DMS53 (cell line): Measurements from ENCODE around the gene ANXA2.
"Not testable (repeated sequence)": the region's sequence is repeated elsewhere in the genome, so short reads cannot be mapped to it uniquely, and the experiment has no call there.

Experiments used
- DNase-seq: peaks from one replicate; lab custom pipeline; 2025; lab: John Stamatoyannopoulos, UW

Gene ANXA2

DNA sequence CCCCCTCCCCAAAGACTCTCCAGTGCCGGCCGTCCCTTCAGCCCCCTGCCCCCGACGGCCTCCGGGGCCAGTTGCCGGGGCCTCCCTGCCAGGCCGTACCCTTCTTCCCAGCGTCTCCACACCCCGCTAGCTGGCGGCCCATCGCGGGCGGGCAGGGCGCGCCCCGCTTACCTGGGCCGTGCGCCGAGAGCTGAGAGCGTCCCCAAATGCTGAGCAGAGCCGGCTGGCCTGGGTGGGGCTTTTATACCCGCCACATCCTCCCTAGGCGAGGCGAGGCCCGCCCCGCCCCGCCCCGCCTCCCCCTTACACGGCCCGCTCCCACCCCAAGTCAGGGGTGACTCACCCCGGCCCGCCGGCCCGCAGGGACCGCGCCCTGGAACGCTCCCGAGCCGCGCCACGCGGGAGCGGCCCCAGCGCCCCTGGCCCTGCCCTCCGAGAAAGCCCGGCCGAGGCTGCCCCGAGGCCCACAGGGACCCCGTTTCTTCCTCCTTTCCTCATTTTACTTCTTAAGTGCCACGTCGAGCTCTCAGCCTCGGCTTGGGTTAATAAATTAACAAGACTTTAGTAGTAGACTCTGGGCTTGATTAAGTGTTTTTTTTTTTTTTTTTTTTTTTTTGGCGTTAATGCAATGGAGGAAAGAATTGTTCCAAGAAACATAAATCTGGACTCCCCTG lies at the start of gene ANXA2:
Gene ANXA2, minus strand, starts transcription at position 215 of the 674 bp plus-strand sequence. CDS start 11,911 bp downstream, outside the sequence.
- DNase-seq: peak; percentile 80

DNA sequence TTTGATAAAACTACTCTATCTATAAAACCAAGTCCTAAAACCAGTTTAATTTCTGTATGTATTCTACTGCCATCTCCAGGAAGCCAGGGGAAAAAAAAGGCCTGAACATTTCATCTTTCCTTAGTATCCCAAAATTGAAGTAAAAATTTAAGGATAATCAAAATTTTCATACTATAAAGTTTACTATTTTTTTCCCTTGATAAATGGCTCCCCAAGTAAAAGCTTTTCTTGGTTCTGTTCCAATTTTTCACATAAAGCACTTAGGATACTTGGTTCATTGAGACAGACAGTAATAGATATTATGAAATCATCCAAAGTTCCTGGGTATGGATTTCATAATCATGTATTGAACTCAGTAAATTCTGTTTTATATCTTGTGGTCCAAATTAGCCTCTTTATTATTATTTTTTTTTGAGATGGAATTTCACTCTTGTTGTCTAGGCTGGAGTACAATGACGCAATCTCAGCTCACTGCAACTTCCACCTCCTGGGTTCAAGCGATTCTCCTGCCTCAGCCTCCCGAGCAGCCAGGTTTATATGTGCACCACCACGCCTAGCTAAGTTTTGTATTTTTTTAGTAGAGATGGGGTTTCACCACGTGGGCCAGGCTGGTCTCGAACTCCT lies 46.6 kb upstream of the ANXA2 start:
- peak; percentile 24 for DNase-seq

DNA sequence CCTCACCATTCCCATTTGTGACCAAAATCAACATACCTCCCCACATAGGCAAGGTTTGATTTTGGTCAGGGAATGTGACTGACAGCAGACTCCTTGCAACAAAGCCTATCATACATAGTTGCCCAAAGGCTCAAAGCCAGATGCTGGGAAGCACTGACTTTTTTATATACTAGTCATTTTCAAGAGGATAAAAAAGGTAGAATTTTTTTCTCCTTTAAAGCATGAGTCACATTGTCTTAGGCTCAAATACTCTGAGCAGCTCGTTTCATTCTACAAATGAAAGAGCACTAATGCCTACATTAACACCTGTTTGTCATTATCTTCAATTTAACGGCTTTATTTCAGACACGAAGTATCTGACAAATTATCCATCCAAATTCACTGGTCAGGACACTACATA lies 45.0 kb upstream of the ANXA2 start:
- no peak for DNase-seq

DNA sequence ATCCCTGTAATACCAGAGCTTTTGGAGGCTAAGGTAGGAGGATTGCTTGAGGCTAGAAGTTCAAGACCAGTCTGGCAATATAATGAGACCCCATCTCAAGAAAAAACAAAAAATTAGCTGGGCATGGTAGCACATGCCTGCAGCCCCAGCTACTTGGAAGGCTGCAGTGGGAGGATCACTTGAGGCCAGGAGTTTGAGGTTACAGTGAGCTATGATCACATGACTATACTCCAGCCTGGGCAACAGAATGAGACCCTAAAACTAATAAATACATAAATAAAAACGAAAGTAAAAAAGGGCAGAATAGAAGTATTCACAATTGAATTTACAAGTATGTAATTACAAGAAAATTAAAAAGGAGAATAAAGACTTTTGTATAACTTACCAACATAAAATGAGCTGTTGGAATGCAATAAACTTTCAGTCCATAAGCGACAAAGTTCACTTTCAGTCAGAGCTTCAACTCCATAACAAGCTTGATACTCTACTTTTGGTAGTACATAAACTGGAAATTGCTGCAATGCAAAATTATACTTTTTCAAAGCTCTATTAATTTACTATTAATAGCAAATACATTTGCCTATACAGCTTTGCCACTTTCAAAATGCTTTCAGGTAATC lies 44.4 kb upstream of the ANXA2 start:
- no peak for DNase-seq

DNA sequence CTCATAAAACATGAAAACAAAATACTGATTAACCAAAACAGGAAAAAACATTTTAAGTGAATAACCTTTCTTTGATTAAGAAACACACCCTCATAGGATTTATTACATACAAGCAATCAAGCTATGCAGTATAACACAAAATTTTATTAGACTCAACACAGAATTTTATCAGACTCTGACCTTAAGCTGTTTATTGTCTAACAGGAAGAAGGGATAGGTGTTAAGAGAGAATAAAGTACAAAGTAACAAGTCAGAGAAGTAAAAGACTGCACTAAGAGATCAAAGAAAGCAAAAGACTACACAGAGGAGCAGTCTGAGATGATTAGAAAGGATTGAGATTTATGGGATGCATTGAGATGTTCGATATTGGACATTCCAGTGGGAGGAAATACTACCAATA lies 43.5 kb upstream of the ANXA2 start:
- no peak for DNase-seq

DNA sequence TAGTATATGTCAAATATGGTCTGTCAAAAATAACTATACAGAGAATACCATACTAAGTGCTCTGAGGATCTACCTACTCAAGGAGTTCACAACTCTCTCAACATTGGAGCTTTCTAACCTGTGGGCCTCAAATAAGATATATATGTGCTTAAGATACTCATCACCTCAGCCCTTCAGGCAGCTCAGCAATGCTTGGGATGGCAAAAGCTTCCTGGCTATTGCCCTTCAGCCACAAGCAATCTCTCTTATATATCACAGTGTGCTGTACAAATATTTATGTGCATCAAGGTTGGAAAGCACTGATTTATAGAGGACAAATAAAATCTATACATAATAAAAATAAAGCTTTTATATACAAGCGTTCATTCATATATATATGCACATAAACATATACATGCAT lies 40.9 kb upstream of the ANXA2 start:
- no peak for DNase-seq

DNA sequence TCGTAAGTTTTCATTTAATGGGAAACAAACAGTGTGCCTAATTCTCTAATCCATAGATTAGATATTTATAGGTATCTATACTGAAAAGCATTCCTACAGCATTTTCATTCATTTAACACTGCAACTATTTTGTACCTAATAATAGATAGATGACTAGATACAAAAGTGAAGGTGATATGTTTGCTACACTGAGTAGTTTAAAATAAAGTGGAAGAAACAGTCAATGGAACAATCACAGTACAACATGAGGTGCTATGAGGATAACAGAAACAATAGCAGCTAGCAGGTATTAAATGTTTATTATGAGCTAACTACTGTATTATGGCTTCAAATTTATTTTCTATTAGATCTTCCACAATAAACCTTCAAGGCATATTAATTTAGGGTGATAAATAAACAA lies 31.1 kb upstream of the ANXA2 start:
- DNase-seq: no peak

DNA sequence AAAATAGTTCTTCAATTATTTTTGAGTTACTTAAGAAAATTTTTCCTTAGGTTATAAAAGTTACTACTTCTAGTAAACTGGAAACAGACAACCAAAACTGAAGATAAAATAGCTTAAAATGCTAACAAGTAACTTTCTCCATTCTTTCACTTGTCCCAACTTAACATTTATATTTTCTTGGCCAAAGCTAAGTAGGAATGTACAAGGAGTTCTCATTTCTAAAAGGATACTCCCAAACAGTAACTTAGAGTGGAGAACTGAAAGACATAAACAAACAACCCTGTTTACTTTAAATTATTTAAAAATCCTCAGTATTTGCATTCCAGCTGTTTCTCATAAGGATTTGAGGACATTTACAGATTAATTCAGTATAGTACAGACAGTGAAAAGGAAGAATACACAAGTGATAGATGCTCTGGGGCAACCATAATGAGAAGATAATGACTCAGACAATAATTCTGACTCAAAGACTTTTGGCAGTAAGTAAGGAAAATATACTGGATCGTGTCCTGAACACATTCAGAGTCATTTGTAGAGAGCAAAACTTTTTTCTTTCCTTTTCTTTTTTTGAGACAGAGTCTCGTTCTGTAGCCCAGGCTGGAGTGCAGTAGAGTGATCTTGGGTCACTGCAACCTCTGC lies 29.2 kb upstream of the ANXA2 start:
- DNase-seq: no peak

DNA sequence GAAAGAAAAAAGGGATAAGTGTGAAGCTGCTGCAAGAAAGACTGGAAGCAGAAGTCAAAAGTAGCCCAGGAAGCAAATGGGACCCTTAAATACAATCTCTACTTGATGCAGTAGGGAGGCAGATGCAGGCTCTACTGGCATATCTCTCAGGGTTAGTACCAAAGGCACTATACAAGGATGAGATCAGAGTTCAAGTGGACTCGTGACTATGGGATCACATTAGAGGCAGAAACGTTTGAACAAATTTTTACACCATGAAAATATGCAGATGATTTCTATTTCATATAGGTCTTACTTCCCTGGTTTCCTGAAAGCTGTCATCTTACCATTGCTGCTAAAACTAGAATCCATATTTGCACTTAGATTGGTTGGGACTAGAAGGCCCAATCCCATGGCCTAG lies 27.7 kb upstream of the ANXA2 start:
- DNase-seq: no peak

DNA sequence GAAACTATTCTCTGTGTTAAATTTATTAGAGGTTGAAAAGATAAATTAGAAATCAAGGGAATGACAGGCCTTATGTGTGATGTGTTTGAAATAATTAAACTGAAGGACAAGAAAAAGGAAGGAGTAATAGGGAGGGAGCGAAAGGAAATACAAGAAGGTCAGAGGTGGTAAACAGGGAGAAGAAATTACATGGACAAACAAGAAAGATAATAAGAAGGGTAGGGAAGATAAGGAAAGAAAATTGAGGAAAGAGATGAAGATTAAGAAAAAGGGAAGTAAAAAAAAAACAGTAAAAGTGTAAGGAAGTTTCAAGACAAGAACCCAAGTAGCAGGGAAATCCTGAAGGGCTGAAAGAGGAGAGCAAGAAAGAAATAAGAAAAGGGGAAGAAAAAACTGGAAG lies 26.2 kb upstream of the ANXA2 start:
- no peak for DNase-seq

DNA sequence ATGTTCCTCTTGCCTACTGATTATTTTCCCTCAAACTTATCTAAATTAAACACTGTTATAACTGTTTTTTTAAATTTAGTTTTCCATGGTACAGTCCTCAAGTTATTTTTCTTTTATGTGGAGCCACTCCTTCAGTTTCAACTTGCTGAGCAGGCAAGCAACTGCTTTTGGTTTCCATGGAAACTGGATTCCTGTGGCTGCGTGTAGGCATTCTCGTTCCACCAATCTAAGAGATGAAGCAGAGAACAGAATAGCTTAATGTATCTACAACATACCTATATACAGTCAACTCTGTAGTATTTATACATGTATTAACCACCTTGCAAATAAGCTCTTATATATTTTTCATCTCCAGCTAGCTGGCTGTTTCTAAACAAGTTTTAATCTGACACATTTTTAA lies 25.8 kb upstream of the ANXA2 start:
- DNase-seq: peak; percentile 64

DNA sequence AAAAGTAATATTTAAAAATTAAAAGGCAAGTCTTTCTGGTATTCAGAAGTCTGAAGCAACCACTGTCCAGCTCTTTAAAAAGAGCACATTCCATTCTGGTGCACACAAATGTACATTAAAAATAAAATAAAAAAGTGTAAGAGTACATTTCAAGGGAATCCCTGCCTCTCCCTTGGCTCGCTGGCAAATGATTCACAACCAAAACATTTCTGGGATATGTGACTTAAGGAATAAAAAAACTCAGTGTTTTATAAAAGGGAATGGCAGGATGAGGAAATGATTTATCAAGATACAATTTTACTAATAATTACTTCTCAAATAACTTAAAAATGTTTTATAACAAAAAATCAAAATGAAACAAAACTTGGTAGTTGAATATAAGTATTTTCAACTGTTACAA lies 23.8 kb upstream of the ANXA2 start:
- no peak for DNase-seq

DNA sequence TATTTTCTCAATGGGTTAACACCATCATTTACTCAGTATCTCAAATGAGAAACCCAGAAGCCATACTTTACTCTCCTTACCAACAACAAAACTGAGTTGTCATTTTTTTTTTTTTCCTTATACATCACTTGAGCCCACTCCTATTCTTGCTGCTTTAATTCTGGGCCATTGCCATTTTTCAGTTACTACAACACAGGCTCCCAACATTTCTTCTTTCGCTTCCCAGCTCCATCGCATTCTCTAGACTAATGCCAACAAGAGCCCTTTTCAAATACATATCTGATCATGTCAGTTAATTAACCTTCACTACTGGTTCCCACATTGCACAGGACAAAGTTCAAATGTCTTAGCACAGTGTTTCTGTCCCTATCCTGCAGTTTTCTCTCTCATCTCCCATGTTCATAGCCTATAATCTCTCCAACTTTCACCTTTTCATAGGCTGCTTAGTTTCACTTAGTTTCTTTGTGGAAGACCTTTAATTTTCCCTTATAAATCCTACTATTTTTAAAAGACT lies 22.5 kb upstream of the ANXA2 start:
- DNase-seq: no peak

DNA sequence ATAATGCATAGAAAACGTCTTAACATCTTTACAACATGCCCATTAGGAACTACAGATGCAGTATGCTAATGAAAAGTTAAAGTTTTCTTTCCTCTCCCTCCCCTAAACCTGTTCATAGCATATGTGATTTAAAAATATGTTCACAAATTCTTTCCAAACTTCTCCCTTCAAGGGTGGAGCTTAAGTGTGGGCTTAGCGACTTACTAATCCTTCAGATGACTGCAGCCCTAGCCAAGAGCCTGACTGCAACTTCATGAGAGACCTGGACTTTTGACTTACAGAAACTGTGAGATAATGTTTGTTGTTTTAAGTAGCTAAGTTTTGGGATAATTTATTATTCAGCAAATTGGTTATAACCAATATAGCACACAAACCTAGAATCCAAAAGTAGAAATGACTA lies 22.0 kb upstream of the ANXA2 start:
- no peak for DNase-seq

DNA sequence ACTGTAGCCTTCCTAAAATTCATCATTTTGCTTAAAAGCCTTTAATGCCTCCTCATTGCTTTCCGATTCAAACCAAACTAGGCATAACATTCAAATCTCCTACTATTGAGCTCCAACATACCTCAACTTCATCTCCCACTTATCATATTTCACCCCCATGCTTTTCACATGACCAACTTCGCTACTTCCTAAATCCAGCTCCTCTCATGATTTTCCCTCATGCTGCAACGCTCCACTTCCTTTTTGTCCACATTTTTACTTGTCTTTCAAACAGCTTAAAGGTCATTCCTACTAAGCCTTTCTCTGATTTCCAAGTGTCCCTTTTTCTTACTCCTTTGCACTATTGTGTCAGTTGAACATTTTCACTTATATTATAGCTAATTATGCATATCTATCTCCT lies 20.3 kb upstream of the ANXA2 start:
- no peak for DNase-seq

DNA sequence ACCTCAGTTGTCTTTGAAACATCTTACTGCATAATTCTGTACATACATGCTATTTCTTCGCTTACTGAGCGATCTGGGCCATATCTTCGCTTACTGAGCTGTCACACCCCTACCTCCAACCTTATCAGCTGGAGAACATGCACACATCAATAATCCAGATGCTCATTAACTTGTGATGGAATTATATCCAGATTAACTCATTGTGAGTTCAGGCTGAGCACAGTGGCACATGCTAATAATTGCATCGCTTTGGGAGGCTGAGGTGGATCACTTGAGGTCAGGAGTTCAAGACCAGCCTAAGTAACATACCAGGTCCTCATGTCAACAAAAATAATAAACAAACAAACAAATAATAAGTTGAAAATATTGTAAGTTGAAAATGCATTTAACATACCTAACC lies 19.3 kb upstream of the ANXA2 start:
- DNase-seq: no peak

DNA sequence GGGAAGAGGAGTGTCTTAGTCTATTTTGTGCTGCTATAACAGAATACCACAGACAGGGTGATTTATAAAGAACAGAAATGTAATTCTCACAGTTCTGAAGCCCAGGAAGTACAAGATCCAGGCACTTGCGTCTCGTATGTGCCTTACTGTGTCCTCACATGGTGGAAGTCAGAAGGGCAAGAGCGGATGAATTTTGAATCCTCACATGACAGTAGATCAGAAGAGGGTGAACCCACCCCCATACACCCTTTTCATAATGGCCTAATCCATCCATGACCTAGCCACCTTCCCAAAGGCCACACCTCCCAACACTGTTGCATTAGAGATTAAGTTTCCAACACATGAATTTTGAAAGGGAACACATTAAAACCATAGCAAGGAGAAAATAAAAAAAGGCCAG lies 18.7 kb upstream of the ANXA2 start:
- no peak for DNase-seq

DNA sequence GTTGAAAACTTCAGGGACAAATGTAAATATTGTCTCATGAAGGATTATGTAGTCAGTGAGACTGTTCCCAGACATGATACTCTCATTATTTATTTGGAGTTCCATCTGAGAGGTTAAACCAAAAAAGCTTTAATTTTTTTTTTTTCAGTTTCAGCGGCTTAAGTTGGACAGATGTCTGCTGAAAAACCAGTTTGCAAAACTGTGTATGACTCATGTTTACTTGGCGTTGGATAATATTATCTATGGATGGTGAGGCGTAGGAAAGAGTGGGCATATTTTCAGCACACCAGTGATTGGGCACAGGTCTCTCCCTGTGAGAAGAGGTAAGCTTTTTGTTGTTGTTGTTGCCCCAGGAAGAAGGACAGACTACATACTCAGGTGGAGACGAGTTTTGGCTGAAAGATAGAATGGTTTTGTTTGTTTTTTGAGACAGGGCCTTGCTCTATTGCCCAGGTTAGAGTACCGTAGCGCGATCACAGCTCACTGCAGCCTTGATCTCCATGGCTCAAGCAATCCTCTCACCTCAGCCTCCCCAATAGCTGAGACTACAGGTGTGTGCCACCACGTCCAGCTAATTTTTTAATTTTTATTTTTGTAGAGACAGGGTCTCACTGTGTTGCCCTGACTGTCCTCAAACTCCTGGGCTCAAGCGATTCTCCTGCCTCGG lies 16.4 kb upstream of the ANXA2 start:
- peak; percentile 74 for DNase-seq

DNA sequence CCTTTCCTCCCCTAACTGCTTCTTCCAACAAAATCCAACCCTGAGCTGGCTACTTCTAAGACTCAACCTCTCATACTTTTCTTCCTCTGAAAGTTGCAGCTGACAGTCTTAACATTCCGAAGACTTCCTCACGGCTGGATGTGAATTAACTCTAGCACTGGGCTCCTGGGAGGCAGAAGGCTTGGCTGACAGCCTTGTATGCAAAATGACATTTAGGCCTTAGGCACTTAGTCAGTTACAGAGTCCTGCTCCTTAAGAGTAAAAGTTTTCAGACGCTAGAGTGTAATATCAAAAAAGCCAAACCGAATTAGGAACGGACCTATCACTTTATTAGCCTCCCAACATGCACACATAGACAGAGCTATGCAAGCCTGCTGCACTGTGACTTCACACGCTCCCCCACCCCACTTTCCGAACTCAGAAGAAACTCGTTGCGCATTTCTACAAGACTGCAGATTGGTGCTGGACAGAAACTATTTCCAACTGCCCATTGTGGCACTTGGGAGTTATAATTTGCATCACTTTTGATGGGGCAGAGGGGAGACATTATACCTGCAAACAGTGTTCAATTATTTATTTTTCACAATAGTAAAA lies 15.5 kb upstream of the ANXA2 start:
- no peak for DNase-seq

DNA sequence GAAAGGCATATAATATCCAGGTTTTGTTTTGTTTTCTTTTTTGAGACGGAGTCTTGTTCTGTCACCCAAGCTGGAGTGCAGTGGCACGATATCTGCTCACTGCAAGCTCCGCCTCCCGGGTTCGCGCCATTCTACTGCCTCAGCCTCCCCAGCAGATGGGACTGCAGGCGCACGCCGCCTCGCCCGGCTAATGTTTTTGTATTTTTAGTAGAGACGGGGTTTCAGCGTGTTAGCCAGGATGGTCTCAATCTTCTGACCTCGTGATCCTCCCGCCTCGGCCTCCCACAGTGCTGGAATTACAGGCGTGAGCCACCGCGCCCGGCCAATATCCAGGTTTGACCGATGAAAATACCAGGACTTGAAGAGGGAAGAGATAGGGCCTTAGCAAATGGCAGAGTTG lies 15.0 kb upstream of the ANXA2 start:
- DNase-seq: not testable (repeated sequence)

DNA sequence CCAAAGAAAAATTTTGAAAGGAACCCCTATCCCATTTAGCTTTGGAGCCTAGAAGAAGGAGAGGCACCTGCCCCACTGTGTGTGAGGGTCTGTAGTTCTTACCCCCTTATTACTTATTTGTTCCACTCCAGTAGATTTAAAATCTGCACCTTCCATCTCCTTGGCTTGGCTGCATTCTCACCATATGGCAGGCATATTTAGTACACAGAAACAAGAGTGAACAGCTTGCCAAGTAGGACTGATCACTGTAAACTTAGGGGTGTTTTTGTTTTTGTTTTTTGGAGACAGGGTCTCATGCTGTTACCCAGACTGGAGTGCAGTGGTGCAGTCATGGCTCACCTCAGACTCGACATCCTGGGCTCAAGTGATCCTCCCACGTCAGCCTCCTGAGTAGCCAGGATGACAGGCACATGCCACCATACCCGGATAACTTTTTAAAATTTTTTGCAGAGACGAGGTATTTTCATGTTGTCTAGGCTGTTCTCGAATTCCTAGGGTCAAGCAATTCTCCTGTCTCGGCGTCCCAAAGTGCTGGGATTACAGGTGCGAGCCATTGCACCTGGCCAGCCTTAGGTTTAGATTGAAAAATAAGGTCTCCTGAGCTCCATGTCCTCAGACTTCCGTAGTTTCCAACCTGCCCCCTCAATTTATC lies 14.1 kb upstream of the ANXA2 start:
- no peak for DNase-seq
